HG03439 (cell line): ENCODE results near the gene ADISSP.

Source experiments
- ATAC-seq: cut with Tn5 transposase; IDR thresholded peaks from one replicate; pipeline ENCODE4 v1.9.1; 2021; ENCODE audit warnings: mild to moderate bottlenecking, moderate library complexity; ENCODE audit not compliant: unreplicated experiment

The ADISSP gene

GRCh38 chr20:3781153-3781910, 13.8 kb upstream of the ADISSP start, which contains the start of gene SPEF1:
SPEF1 (minus strand) TSS chr20:3781448; CDS start chr20:3781287, 161 bp downstream.
- ATAC-seq, result peak; percentile 56

GRCh38 chr20:3778976-3779375, 11.4 kb upstream of the ADISSP start:
- ATAC-seq, result no peak

DNA sequence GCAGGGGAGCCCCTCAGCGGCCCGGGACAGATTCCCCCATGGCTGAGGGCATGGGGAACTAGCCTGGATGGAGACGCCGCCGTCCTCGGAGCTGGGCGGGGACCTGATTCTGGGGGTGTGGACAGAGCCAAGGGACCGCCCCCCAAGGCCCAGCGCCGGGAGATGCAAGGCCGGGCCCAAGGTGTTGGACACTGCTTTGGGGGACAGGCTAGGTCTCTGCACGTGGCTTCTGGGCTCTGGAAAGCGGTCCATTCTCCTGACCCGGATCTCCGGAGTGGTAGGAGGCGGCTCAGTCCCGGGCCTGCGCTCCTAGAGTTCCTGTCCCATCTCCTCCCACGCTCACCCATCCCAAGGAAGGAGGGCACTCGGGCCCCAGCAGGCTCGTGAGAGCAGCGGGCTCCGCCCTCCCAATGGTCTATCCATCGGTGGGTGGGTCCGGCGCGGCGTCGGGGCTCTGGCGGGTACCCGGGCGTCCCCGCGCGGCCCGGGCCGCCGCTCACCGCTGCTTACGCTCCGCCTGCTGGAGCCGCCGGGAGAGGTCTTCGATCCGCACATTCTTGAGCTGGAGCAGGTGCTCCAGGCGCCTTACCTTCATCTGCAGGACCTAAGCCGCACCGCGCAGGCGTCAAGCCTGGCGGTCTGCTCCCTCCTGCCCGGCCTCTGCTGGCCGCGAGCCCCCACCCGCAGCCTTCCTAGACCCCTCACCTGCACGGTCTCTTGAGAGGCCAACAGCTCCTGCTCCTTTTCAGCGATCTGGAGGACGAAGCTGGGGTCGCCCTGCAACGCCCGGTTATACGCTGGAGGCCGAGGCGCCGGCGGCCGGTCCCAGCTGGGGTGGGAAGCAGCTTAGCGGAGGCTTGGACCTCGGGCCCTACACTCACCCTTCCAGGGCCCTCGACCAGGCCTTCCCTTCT, 10.4 kb upstream of the ADISSP start:
- no peak for ATAC-seq

GRCh38 chr20:3777381-3777715, 9.8 kb upstream of the ADISSP start:
- ATAC-seq, result no peak

GRCh38 chr20:3775457-3776108, 8.0 kb upstream of the ADISSP start:
- no peak for ATAC-seq

- ATAC-seq, result no peak
These were observed 4.1 kb upstream of the ADISSP start for GRCh38 chr20:3771552-3772058.

DNA sequence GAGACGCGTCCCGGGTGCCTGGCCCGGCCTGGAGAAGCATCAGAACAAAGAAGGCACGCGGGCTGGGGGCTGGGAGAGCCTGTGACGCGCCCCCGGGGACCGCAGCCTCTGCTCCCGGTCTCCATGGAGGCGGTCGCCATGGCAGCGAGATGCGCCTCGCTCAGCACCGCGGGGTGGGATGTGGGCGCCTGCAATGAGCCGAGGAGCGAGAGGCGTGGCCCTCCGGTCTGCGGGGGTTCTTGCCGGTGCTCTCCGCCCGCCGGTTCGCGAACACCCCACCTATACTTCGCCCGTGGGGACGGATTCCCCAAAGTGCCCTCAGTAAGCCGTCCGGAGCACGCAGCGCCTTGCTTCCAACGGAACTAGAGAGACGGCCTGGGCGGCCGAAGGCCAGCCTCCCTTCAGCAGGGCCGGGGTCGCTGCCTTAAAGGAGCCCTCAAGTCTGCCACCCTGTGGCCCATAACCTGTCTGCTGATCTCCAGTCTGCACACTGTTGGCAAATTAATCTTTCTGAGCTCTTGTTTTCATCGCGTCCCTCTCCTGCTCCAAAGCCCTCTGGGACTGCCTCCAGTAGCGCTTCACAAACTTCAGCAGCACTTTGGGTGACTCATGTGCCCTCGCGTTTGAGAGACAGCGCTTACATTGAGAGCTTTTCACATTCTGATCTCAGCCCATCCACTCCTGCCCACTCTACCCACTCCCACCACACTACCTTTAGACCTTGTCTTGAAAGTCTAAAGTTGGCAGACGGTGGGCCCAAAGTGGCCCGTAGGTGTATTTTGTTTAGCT, 983 bp upstream of the ADISSP start:
- ATAC-seq, result peak; percentile 40

DNA sequence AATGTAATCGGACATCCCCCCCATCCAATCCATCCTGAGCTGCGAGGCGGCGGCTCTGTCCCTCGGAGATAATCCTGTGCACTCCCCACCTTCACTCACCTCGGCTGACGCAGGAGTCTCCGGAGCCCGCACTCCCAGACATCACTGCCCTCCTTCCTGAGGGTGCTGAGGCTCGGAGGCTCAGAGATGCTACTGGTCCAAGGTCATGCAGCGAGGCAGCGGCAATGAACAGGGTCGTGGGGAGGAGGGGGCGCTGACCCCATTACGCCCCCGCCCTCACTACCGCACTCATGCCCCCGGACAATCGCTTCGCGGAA, 485 bp downstream of the ADISSP start:
- no peak for ATAC-seq

GRCh38 chr20:3766422-3767109, 987 bp downstream of the ADISSP start:
- no peak for ATAC-seq

DNA sequence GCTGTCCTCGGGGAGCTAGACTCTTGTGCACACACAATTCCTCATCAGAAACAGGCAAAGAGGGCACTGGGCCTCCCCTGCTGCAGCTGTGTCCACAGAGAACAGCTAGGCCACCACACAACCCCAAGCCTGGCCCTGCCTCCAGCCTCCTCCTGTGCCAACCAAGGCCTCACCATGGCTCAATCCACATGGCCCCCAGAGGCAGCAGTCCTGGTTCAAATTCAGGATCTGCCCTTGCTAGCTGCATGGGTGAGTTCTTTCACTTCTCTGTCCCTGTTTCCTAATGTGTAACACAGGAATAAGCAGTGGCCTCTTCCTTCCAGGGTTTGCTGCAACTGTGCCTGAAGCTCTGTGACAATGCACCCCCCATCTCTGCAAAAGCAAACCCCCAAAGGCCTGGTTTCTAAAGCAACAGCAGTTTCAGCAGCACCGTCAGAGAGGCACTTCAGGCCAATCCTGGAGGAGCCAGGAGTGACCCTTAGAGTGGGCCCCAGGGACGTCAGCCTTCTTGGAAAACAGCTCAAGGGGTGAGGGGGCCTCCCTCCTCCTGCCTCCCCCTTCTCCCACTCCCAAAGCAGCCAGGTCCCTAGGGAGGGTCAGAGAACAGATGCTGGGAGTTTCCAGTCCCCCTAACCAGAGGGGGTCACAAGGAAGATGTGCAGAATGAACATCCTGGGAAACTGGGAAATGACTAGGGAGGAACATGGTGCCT, 2.2 kb downstream of the ADISSP start:
- no peak for ATAC-seq

DNA sequence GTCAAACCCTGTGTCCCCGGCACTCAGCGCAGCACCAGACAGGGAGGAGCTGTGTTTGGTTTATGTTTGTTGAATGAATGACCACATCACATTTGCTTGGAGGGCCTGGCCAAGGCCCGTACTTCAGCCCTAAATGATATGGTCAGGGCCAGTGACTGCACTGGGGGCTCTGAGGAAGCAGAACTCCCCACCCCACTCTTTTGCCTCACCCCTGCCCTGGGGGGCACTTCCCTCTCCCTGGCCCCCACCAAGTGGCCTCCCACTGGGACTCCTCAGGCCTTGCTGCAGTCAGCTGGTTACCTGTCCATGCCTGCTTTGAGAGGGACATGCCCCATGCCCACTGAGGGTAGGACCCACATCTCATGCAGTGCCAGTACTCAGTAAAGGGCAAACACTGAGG, 2.9 kb downstream of the ADISSP start:
- ATAC-seq, result no peak

- no peak for ATAC-seq
These were observed 3.6 kb downstream of the ADISSP start for GRCh38 chr20:3763671-3764601.

DNA sequence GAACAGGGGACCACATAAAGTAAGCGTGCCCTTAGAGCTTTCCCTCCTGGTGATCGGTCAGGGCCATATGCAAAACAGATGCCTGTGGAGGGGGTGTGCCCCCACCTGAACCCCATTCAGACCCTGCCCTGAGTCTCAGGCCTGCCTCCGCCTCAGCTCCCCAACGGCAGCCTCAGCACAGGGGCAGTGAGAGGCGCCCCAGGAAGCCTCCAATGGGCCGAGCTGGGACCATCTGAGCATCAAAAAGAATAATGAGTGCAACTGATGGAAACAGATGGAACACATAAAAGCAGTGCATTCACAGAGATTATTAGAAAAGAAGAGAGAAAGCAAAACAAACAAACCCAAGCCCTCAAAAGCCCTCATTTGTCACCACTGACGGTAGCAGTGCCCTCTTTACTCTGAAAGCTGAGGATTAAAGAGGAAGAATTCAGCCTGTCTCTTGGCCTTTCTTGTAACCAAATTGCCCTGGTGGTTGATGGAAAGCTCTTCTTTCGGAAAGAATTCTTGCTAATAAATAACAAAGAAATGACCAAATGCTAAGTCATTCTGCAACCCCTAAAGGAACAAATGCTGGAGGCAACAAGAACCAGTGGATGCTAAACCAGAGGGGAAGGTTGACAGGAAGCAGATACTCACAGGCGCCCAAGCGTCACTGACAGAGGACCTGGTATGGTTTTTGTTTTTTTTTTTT, 6.8 kb downstream of the ADISSP start:
- no peak for ATAC-seq

GRCh38 chr20:3759884-3760283, 7.7 kb downstream of the ADISSP start:
- ATAC-seq, result no peak

DNA sequence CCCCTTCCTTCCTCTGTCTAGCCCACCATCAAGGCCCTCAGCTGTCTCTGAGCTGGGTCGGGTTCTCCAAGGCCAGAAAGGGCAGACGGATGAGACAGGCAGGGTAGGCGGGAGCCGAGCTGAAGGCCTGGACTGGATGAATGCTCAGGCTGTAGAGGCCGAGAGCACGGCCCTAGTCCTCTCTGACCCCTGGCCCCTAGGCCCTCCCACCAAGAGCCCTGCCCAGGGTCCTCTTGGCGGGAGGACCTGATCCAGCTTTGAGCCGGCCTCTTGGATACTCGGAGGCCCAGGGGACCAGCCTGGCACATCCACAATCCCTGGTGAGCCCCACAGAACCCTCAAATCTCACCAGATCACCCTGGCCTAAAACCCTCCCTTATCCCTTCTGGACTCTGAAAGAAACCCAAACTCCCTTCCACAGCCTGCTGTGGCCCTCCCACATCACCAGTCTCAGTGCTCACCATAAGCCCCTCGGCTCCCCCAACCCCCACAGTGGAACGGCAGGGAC, 8.2 kb downstream of the ADISSP start:
- no peak for ATAC-seq

GRCh38 chr20:3758566-3758965, 9.0 kb downstream of the ADISSP start:
- no peak for ATAC-seq

DNA sequence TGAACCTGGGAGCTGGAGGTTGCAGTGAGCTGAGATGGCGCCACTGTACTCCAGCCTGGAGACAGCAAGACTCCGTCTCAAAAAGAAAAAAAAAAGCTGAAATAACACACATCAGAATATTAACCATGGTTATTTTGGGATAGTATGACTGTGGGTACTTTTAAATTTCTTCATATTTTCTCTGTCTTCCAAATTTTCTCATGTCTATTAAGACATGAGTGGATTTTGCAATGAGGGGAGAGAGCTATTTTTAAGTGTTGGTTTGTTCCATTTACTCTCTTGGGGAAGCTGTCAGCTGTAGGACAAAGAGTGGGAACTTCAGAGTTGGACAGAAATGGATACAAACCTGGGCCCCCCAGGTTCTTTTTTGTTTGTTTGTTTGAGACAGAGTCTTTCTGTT, 10.3 kb downstream of the ADISSP start:
- no peak for ATAC-seq
